Mucosa of stomach (tissue), 1 donor: Measurements from ENCODE around the gene TUBD1.
"Not testable (repeated sequence)": the region's sequence is repeated elsewhere in the genome, so short reads cannot be mapped to it uniquely, and the experiment has no call there.

Source experiments
- H3K27me3 ChIP-seq: one replicate; pipeline ENCODE4 v1.7.0; 2013; ENCODE audit warnings: mild to moderate bottlenecking, low read length; ENCODE audit not compliant: control insufficient read depth, insufficient read depth
- H3K36me3 ChIP-seq: one replicate; pipeline ENCODE4 v1.7.0; 2013; ENCODE audit warnings: low read length; ENCODE audit not compliant: control insufficient read depth, insufficient read depth
- H3K4me1 ChIP-seq: one replicate; pipeline ENCODE4 v1.7.0; 2013; ENCODE audit warnings: mild to moderate bottlenecking, low read length; ENCODE audit not compliant: control insufficient read depth, insufficient read depth
- H3K4me3 ChIP-seq: one replicate; pipeline ENCODE4 v1.7.0; 2013; ENCODE audit warnings: low read length
- H3K9ac ChIP-seq: one replicate; pipeline ENCODE4 v1.7.0; 2013; ENCODE audit warnings: mild to moderate bottlenecking, low read length, moderate library complexity
- H3K9me3 ChIP-seq: one replicate; pipeline ENCODE4 v1.7.0; 2013; ENCODE audit warnings: mild to moderate bottlenecking, low read length, moderate library complexity; ENCODE audit not compliant: control insufficient read depth
- donor health status: Pancreatic carcinoma.

TUBD1 gene

GRCh38 chr17:59851439-59852375 lies 41.0 kb downstream of the TUBD1 start:
- H3K9ac ChIP-seq = peak overlapping the region; percentile 23
- no peaks in the 10 kb centered on the region for H3K9me3 ChIP-seq
- peaks cover 84% of the 10 kb centered on the region for H3K4me1 ChIP-seq
- H3K4me3 ChIP-seq = no peak overlapping the region
- H3K36me3 ChIP-seq = no peaks in the 10 kb centered on the region
- H3K27me3 ChIP-seq = no peaks in the 10 kb centered on the region

DNA sequence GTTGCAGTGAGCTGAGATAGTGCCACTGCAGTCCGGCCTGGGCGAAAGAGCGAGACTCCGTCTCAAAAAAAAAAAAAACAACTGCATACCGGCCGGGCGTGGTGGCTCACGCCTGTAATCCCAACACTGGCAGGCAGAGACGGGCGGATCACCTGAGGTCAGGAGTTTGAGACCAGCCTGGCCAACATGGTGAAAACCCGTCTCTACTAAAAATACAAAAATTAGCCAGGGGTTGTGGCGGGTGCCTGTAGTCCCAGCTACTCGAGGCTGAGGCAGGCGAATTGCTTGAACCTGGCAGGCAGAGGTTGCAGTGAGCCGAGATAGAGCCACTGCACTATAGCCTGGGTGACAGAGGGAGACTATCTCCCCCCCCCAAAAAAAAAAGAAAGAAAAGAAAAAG lies 42.4 kb downstream of the TUBD1 start:
- peaks cover 92% of the 10 kb centered on the region for H3K4me1 ChIP-seq
- H3K9ac ChIP-seq, H3K27me3 ChIP-seq, H3K4me3 ChIP-seq, H3K9me3 ChIP-seq, H3K36me3 ChIP-seq: not testable (repeated sequence)

GRCh38 chr17:59848778-59849177 lies 44.0 kb downstream of the TUBD1 start:
- peak overlapping the region; percentile 72 for H3K9ac ChIP-seq
- H3K4me1 ChIP-seq = peaks cover 88% of the 10 kb centered on the region
- H3K36me3 ChIP-seq = no peaks in the 10 kb centered on the region
- H3K27me3 ChIP-seq = no peaks in the 10 kb centered on the region
- no peak overlapping the region for H3K4me3 ChIP-seq
- no peaks in the 10 kb centered on the region for H3K9me3 ChIP-seq

- Histone ChIP-seq H3K9me3 (no peaks in the 10 kb centered on the region), H3K36me3 (no peaks in the 10 kb centered on the region), H3K27me3 (no peaks in the 10 kb centered on the region), H3K9ac (peak overlapping the region; percentile 72), H3K4me1 (peaks cover 83% of the 10 kb centered on the region), H3K4me3 (no peak overlapping the region)
These were observed 44.4 kb downstream of the TUBD1 start for GRCh38 chr17:59848385-59848668.

GRCh38 chr17:59846394-59847165 lies 46.2 kb downstream of the TUBD1 start:
- Histone ChIP-seq H3K4me3 (no peak overlapping the region), H3K27me3 (no peaks in the 10 kb centered on the region), H3K36me3 (no peaks in the 10 kb centered on the region), H3K4me1 (peaks cover 68% of the 10 kb centered on the region), H3K9me3 (no peaks in the 10 kb centered on the region), H3K9ac (peak overlapping the region; percentile 69)

DNA sequence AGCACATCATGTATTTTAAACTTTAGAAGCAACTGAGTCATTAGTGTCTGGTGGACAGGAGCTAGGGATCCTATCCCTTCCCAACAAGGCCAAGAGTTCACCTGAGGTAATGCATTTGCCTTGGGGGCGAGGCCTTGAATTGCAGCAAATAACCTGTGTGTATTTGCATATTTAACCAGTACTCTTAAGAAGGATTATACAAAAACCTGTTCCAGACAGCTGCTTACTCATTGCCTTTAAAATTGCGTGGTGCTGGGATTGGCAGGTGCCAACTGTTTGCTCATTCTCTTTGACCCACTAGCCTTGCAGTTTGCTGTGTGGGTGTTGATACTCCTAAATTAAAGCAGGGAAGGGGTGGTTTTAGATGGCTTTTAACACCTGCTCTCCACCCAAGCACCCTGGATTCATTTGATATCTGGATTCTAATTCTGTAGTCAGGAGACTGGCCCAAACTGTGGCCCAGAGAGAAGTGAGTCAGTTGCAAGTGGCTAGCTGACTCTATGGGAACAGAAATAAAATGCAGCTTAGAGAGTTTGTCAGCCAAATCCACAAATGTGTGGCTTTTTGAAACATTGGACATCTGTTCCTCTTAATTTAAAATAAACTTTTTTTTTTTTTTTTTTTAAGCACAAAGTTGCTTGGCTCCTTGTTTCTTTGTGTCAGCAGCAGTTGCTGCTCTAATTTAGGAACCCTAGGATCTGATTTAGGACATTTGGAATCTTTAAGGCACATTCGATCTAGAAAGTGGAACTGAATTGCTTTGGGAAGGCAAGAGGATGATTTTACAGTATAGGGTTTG lies 46.9 kb downstream of the TUBD1 start:
- H3K4me1 ChIP-seq = peaks cover 60% of the 10 kb centered on the region
- H3K27me3 ChIP-seq = no peaks in the 10 kb centered on the region
- H3K9ac ChIP-seq = peak overlapping the region; percentile 69
- no peak overlapping the region for H3K4me3 ChIP-seq
- H3K36me3 ChIP-seq = peaks cover 6% of the 10 kb centered on the region
- no peaks in the 10 kb centered on the region for H3K9me3 ChIP-seq

- no peak overlapping the region for H3K4me3 ChIP-seq
- H3K9ac ChIP-seq = peak overlapping the region; percentile 34
- peaks cover 54% of the 10 kb centered on the region for H3K4me1 ChIP-seq
- no peaks in the 10 kb centered on the region for H3K27me3 ChIP-seq
- peaks cover 14% of the 10 kb centered on the region for H3K36me3 ChIP-seq
- H3K9me3 ChIP-seq = no peaks in the 10 kb centered on the region
These were observed 47.7 kb downstream of the TUBD1 start for GRCh38 chr17:59844884-59845594.

GRCh38 chr17:59842901-59843652 lies 49.7 kb downstream of the TUBD1 start:
- Histone ChIP-seq H3K9ac (peak overlapping the region; percentile 14), H3K4me3 (no peak overlapping the region)

DNA sequence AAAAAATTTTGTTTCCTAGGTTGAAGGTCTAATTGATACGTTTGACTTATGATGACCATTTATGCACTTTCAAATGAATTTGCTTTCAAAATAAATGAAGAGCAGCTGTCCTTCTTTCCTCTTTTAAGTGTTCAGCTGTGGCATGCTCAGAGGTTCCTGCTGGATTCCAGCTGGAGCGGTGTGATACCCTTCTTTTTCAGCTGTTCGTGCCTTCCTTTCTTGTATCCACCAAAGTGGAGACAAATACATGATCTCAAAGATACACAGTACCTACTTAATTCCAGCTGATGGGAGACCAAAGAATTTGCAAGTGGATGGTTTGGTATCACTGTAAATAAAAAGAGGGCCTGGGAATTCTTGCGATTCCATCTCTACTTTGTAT lies 50.9 kb downstream of the TUBD1 start:
- not testable (repeated sequence) for H3K27me3 ChIP-seq, H3K9me3 ChIP-seq, H3K4me3 ChIP-seq
- H3K9ac ChIP-seq = peak overlapping the region; percentile 99
- H3K36me3 ChIP-seq = peaks cover 29% of the 10 kb centered on the region
- peaks cover 29% of the 10 kb centered on the region for H3K4me1 ChIP-seq

More at GRCh38 chr17:59842901-59843652, 49.7 kb downstream of the TUBD1 start:
- Histone ChIP-seq H3K36me3 (peaks cover 28% of the 10 kb centered on the region), H3K9me3 (no peaks in the 10 kb centered on the region), H3K4me1 (peaks cover 39% of the 10 kb centered on the region), H3K27me3 (no peaks in the 10 kb centered on the region)

DNA sequence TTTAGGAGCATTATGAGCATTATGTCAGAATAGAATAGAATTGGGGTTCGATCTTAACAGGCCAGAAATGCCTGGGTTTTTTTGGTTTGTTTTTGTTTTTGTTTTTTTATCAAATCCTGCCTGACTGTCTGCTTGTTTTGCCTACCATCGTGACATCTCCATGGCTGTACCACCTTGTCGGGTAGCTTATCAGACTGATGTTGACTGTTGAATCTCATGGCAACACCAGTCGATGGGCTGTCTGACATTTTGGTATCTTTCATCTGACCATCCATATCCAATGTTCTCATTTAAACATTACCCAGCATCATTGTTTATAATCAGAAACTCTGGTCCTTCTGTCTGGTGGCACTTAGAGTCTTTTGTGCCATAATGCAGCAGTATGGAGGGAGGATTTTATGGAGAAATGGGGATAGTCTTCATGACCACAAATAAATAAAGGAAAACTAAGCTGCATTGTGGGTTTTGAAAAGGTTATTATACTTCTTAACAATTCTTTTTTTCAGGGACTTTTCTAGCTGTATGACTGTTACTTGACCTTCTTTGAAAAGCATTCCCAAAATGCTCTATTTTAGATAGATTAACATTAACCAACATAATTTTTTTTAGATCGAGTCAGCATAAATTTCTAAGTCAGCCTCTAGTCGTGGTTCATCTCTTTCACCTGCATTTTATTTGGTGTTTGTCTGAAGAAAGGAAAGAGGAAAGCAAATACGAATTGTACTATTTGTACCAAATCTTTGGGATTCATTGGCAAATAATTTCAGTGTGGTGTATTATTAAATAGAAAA lies 51.5 kb downstream of the TUBD1 start:
- peak overlapping the region; percentile 97 for H3K4me3 ChIP-seq
- peaks cover 29% of the 10 kb centered on the region for H3K36me3 ChIP-seq
- H3K27me3 ChIP-seq, H3K9me3 ChIP-seq: not testable (repeated sequence)
- peak overlapping the region; percentile 99 for H3K9ac ChIP-seq
- H3K4me1 ChIP-seq = peaks cover 29% of the 10 kb centered on the region
